ENCODE data around the gene HORMAD2. TPM values are rescaled to one million over a fixed set of nuclear protein-coding genes. Genes with fewer than 3 reads are reported as not detected.
"Not testable (repeated sequence)": the region's sequence is repeated elsewhere in the genome, so short reads cannot be mapped to it uniquely, and the experiment has no call there.

Gene HORMAD2
- total RNA-seq, 1 donor from 2014 or later, result not detected

DNA sequence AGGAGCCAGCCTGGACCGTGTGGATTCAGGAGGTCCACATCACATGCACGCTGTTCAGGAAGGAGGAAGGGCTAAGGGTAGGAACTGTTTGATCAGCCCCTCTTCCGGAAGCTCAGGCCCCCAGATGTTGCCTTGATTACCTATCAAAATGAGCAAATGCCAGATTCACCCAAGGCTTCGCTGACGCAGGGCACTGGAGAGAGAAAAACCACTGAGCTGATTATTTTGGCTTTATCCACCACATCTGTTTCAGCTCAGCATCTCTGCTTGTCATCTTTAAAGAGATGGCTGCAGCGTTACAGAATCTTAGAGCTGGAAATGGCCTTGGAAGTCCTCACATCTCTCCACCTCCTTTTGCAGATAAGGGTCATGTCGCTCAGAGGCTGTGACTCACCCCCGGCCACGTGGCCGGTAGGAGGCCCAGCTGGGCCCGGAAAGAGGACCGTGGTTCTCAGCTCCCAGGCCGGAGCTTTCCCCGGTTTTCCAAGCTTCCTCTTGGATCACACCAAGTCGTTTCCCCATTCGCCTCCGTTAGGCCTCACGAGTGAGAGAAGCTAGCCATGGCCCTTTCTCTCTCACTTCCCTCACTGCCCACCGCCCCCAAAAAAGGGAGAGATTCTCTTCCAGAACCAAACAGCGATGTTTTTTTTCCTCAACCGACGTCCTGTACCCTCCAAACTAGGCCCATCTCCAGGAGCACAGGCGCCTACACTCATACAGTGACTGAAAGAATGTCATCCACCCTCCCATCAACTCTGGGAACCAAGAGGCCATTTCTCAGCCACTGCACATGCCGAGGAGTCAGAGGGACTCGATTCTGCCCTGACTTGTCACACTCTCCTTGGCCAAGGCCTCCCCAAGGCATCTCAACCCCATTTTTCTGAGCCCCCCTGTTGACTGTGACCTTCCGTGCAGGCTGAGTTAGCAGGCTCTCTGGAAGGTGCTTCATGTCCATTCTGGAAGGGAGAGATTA is 128.7 kb downstream of the HORMAD2 start:
- peak; percentile 85 for DNase-seq (ENCODE audit: low spot score)

DNA sequence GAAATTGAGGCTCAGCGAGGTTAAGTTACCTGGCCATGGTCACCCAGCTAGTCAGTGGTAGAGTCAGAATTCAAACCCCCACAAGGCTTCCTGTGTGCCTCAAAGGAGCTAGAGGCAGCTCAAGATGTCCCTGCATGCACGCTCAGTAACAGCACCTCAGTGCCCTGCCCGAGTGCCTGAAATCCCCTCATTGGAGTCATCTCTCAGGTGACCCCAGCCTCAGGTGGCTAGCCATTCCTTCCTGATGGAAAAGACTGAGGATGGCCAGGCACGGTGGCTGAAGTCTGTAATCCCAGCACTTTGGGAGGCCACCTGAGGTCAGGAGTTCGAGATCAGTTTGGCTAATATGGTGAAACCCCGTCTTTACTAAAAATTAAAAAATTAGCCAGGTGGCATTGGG is 129.4 kb downstream of the HORMAD2 start:
- no peak for DNase-seq (ENCODE audit: low spot score)

DNA sequence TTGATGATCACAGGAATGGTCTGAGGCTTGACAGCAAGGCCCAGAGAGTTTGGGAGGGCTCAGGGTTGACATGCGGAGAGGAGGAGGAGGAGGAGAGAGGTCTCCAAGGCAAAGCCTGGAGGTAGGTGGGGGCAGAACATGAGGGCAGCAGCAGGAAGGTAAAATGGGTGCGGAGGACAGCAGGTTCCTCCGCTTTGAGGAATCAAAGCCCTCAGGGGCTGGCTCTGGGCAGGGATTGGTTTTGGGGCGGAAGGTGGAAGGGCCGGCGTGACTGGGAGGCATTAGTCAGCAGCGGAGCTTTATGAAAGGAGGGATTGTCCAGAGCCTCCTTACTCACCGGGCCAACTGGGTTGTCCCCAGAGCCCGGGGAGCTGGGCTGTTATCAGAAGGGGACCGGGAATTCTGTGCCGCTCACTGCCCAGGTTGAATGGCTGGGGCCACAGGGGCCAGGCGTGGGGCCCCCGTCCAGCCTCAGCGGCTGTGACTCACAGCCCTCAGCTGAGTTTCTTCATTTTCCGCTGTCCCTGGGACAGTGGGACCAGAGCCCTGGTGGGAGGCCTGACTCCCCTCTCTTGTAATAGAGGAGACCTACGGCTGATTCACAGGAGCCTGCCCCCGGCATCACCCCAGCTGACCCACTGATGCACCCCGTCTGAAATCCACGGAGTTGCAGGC is 130.1 kb downstream of the HORMAD2 start:
- DNase-seq (ENCODE audit: low spot score), result peak; percentile 52

DNA sequence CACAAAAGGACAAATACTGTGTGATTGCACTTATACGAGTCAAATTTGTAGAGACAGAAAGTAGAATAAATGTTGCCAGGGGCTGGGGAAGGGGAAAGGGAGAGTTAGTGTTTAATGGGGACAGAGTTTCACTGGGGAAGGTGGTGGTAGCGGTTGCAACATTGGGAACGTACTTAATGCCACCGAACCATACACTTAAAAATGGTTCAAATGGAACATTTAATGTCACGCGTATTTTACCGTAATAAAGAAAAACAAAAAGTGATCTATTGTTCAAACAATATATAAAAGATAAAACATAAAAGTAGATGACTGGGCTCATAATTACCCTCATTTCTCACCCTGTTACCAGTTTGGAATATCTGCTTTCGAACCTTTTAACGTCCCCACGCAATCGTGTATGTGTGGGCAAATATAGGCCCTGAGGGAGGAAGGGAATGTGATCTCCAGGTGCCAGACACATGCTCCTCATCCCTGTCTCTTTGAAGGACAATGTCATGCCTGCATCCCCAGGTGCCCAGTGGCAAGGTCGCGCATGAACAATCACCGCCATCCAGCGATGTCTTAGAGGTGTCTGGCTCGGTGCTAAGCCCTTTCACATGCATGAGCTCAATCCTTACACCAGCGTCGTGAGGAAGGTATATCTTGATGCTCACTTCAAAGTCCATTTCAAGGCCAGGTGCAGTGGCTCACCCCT is 131.0 kb downstream of the HORMAD2 start:
- no peak for DNase-seq (ENCODE audit: low spot score)

DNA sequence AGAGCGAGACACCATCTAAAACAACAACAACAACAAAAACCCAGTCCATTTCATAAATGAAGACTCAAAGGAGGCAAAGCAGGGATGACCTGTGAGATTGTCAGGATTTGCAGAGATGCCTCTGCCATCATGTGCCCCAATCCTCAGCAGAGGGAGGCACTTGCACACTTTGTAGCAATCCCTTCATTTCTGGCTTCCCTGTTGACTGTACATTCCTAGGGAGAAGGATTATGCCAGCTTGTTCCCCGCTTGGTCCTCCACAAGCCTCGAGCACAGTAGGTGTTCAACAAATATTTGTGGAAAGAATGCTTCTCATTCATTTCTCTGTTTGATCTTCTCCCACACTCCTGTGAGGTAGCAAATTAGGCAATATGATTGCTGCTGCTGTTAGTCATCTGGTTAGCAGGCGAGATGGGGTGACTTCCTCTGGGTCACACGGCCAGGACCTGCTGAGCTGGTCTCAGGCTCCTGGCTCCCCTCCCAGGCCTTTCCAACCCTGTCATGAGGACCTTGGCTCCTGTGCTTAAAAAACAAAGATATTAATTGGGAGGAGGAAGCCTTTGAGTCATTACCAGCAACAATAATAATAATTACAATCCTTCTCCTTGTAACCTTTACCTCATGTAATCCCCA is 132.2 kb downstream of the HORMAD2 start:
- peak; percentile 69 for DNase-seq (ENCODE audit: low spot score)

DNA sequence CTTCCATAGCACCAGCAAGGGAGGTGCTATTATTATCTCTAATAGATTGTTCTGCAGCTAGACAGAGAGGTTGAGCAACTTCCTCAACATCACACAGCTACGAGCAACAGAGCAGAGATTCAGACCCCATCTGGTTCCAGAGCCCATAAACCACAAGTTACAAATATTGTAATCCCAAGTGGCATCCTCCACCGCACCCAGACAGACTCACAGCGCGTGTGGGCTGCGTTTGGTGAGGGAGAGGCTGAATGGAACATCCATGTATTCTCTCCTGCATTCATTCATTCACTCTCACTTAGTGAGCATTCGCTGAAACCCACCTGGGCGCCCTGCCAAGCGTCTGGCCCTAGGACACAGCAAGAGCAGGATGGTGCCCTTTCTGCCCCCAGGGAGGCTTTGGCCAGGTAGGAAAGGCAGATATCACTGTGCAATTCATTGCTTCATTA is 132.8 kb downstream of the HORMAD2 start:
- no peak for DNase-seq (ENCODE audit: low spot score)

DNA sequence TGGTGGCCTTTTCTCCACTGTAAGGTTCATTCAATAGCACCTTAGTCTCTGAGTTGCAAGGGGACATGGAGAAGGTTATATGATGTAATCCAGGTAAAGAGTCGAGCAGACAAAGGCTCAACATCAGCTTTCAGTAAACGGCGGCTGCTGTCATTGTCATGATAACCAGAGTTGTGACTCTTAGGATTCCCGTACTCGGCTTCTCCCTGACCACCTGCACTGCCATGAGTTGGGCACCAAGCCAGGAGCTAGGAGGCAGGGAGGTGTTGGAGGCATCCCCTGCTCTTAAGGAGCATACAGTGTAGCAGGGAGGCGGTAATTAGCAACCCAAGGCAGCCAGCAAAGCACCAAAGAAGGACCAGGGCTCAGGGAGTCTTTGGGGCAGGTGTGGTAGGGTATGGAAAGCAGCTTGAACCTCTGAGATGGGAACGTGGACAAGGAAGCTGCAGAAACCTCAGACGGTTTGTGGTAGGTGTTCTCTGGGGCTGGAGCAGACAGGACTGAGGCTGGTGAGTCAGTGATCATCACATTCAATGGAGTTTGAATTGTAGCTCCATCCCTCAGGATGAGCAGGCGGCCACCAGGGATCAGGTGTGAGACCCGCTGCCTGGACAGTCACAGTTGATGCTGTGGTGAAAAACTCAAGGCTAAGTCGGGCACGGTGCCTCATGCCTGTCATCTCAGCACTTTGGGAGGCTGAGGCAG is 134.6 kb downstream of the HORMAD2 start:
- DNase-seq (ENCODE audit: low spot score), result no peak

DNA sequence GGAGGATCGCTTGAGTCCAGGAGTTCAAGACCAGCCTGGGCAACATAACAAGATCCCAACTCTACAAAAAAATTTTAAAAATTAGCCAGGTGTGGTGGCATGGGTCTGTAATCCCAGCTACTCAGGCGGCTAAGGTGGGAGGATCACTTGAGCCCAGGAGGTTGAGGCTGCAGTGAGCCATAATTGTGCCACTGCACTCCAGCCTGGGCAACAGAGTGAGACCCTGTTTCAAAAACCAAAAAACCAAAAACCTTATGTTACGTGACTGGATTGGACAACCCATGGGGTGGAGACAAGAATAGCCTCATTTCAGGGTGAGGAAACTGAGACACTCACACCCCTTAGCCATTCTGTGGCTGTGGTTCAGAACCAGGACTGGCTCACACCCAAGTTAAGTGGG is 136.0 kb downstream of the HORMAD2 start:
- DNase-seq (ENCODE audit: low spot score), result not testable (repeated sequence)

DNA sequence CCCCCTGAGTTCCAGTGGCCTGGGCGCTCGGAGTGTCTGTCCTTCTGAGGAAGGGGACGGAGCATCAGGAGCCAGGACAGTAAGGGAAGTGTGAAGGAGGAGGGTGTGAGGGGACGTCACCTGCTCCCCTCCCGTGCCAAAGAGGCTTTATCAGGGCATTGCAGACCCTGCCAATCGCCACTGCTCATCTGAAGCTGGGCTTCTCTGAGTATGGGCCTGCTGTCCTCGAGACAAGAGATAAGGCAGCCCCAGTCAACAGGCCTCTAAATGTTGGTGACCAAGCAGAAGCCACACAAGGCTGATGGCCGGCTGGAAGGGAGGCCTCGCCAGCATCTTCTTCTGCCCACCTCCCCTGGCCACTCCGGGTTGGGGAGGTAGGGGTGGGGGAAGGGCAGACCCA is 136.4 kb downstream of the HORMAD2 start:
- DNase-seq (ENCODE audit: low spot score), result no peak

DNA sequence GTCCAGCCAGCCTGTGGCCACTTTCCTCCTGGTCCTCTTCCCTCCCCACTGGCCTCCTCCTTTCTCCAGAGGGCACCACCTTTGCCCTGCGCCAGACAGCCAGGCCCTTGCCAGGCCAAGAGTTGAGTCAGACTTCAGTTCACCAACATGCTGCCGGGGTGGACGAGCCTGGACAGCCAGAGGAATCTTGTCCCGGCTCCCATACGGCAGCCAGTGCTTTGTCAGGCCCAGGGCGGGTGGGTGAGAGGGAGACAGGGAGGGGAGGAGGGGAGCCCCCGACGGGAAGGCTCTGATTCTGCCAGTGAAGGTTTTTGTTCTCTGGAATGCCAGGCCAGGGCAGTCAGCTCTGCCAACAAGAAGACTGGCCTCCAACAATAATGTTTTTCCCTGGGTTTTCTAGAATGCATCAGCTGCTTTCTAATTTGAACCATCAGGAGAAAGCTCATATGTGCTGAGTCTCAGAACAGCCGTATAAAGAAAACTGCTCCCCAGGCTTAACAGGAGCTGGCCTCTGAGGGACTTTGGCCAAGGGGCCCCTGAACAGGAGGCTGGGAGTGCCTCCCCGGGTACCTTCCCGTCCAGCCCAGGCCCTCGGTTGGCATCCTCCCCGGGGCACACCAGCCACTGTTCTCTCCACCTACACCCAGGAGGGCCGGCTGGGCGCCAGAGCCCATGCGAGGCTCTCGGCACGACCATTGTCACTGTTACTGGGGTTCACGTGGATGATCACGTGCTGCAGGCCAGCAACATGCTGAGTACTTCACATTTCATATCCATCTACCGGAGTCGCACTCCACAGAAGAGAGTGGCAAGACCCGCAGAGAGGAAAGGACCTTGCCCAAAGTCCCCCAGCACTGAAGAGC is 137.7 kb downstream of the HORMAD2 start:
- DNase-seq (ENCODE audit: low spot score), result no peak

DNA sequence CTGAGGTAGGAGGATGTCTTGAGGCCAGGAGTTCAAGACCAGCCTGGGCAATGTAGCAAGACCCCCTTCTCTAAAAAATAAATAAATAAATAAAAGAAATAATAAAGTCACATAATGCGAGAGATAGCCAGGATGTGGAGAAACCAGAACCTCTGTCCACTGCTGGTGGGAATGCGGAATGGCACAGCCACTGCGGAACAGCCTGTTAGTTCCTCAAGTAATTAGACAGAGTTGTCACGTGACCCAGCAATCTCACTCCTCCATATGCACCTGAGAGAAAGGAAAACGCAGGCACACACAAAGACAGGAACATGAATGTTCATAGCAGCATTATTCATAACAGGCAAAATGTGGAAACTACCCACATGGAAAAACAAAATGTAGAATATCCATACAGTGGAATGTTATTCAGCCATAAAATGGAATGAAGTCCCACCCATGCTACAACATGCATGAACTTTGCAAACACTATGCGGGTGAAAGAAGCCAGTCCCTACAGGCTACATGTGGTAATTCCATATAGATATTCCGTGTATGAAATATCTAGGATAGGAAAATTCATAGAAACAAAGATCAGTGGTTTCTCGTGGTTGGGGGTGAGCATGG is 138.9 kb downstream of the HORMAD2 start:
- DNase-seq (ENCODE audit: low spot score), result no peak

DNA sequence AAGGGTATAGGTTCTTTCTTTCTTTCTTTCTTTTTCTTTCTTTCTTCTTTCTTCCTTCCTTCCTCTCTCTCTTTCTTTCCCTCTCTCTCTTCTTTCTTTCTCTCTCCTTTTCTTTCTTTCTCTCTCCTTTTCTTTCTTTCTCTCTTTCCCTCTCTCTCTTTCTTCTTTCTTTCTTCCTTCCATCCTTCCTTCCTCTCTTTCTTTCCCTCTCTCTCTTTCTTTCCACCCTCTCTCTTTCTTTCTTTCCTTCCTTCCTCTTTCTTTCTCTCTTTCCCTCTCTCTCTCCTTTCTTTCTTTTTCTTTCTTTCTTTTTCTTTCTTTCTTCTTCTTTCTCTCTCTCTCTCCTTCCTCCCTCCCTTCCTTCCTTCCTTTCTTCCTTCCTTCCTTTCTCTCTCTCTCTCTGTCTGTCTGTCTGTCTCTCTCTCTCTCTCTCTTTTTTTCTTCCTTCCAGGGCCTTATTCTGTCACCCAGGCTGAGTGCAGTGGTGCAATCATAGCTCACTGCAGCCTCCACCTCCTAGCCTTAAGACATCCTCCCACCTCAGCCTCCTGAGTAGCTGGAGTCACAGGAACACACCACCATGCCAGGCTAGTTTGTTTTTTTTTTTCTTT is 139.5 kb downstream of the HORMAD2 start:
- no peak for DNase-seq (ENCODE audit: low spot score)

DNA sequence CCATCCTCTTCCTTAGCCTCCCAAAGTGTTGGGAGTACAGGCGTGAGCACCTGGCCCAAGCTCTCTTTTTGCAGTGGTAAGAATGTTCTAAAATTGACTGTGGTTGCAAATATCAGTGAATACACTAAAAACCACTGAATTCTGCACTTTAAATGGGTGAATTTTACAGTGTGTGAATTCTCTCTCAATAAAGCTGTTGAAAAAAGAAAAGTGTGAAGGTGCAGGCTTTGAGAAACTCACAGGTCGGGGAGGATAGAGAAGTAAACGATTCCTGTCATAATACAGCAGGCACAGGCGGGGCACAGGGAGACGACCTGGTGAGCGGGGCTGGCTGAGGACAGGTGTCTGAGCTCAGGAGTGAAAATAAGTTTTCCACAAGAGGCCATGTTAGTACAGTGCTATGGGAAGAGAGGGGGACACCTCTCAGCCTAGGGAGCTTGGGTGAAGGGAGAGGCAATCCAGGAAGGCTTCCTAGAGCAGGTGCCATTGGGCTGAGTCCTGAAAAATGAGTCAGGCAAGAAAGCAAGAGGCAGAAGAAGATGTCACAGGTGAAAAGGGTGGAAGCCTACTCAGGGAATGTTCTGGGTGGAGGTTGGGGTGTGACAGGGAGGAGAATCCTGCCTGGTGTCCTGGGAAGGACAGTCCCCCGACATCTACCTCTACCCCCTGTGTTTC is 140.2 kb downstream of the HORMAD2 start:
- DNase-seq (ENCODE audit: low spot score), result no peak

DNA sequence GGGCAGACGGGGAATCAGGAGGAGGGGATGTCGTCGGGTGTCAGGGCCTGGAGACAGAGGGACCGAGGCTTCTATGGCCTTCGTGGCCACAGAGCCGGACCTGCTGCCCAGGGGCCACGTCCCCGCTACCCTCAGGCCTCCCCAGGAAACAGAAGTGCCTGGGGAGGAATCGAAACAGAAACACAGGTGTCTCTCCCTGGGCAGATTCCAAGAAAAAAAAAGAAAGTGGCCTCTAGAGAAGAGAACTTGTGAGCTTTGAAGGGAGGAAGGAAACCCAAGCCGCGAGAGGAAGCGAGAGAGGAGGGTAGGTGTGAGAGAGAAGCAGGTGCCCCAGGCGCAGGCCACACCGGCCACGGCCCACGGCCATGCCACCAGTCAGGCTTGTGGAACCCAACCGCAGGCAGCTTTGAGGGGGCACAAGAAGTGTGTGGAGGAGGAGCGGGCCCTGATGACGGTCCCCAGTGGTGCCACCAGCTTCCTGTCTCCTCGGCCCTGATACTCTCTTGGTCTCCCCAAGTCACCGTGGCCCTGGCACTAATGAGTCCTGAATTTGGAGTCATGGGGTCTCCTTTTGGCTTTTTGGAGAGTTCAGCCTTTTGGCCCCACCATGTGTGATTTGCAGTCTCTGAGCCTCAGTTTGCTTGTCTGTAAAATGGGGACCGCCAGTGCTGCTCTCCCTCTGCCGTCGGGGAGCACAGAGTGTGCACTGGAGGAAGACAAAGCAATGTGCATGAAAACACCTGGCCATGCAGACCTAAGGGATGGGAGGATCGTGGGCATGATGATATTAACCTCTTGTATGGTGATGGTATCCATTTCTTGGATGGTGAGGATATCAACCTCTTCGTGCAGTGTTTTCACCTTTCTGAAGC is 141.1 kb downstream of the HORMAD2 start:
- no peak for DNase-seq (ENCODE audit: low spot score)

DNA sequence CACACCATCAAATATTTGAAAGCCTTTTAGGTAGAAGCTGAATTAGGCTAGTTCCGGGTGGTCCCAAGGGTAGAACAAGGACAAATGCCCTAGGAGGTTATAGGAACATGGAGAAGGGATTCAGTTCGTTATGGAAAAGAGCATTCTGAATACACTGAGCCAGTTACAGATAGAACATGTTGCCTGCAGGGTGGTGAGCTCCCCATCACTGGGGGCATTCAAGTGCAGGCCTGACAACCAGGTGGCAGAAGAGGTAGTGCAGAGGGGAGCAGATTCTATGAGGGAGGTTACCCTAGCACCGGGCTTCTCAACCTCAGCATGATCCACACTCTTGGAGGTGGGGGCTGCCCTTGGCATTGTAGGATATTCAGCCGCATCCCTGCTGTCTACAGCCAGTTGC is 142.1 kb downstream of the HORMAD2 start:
- DNase-seq (ENCODE audit: low spot score), result no peak

DNA sequence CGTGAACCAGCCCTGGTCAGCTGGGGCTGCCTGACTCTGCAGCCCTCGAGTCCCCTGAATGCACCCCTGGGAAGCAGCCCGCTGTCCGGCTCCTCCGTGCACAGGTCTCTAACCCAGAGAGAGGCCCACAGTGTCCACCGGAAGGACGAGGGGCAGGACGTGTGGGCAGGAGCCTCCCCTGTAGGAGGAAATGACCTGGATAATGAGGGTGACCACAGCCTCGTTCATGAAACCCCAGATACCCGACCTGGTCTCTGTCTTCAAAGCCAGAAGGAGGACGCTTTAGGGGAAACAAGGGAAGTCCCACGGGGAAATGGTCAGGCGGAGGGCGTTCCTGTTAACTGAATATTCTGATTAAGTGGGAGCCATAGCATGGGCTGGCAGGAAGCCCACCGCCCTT is 143.0 kb downstream of the HORMAD2 start:
- DNase-seq (ENCODE audit: low spot score), result no peak

DNA sequence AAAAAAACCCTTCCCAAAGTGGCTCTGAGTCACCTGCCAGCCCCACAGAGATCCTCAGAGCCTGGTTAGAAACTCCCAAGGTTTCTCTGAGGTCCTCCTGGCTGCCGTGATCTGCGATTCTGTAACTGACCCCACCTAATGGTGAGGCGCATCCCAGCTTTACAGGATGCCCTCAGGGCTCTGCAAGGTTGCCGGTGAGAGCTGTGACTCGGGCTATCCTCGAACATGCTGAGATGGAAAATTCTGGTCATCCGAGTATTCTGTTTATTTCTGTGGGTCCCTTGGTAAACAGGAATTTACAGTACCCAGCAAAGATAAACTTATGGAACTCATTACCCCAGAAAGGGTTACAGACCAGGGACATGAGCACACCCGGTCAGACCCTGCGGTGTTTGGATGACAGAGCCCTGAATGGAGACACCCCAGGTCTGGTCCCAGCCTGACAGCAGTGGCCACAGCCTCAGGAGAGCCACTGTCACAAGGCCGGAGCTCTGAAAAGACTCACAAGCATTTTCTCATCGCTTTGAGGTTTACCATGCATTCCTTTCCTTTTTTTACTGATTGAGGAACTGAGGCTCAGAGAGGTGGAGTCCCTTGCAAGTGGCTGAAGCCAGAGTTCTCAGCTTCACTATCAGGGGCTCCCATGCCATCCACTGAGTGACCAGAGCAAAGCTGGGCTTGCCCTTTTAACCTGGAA is 144.0 kb downstream of the HORMAD2 start:
- no peak for DNase-seq (ENCODE audit: low spot score)
